HepG2 (cell line): ENCODE measurements around the gene SH3PXD2A.

Experiments used
- CTCF ChIP-seq: sonication (generic); formaldehyde crosslinking; IDR thresholded peaks from 2 replicates; pipeline ENCODE4 v1.5.0; 2020; ENCODE audit warnings: mild to moderate bottlenecking, missing genetic modification reagents, moderate library complexity
- NBN ChIP-seq: fragments of 450-650 bp; conservative IDR thresholded peaks from 2 replicates; pipeline ENCODE4 v1.6.1; 2017
- TBP ChIP-seq: sonication (generic); formaldehyde crosslinking; IDR thresholded peaks from 2 replicates; pipeline ENCODE4 v1.5.0; 2020; ENCODE audit warnings: missing genetic modification reagents

GRCh38 chr10:103836273-103836672, 19.1 kb downstream of the SH3PXD2A start:
- TF ChIP-seq TBP (CRISPR knock-in tag) (no peak), CTCF (no peak), NBN (no peak)
